GM18520 (cell line): ENCODE data around the gene RECQL.
"Not testable (repeated sequence)": the region's sequence is repeated elsewhere in the genome, so short reads cannot be mapped to it uniquely, and the experiment has no call there.

ENCODE experiments used
- ATAC-seq: cut with Tn5 transposase; IDR thresholded peaks from one replicate; pipeline ENCODE4 v1.9.1; 2021; ENCODE audit not compliant: unreplicated experiment

The RECQL gene

GRCh38 chr12:21502872-21503271 lies 1.4 kb upstream of the RECQL start:
- no peak for ATAC-seq

GRCh38 chr12:21502164-21502496 lies 695 bp upstream of the RECQL start:
- no peak for ATAC-seq

- ATAC-seq: no peak
Observed at GRCh38 chr12:21500786-21501257, 613 bp downstream of the RECQL start.

GRCh38 chr12:21499765-21500164 lies 1.7 kb downstream of the RECQL start:
- no peak for ATAC-seq

- no peak for ATAC-seq
Observed at GRCh38 chr12:21485998-21486397, 15.4 kb downstream of the RECQL start.

GRCh38 chr12:21483531-21483930 lies 17.9 kb downstream of the RECQL start:
- no peak for ATAC-seq

GRCh38 chr12:21478756-21479455 lies 22.5 kb downstream of the RECQL start:
- no peak for ATAC-seq

GRCh38 chr12:21476949-21477348 lies 24.5 kb downstream of the RECQL start:
- no peak for ATAC-seq

GRCh38 chr12:21475552-21475951 lies 25.9 kb downstream of the RECQL start:
- no peak for ATAC-seq

GRCh38 chr12:21472197-21472823 lies 29.1 kb downstream of the RECQL start:
- ATAC-seq: no peak

GRCh38 chr12:21471294-21471693 lies 30.1 kb downstream of the RECQL start:
- no peak for ATAC-seq

GRCh38 chr12:21467334-21467733 lies 34.1 kb downstream of the RECQL start:
- not testable (repeated sequence) for ATAC-seq

GRCh38 chr12:21459474-21459873 lies 42.0 kb downstream of the RECQL start:
- ATAC-seq: no peak

GRCh38 chr12:21456291-21456780 lies 45.1 kb downstream of the RECQL start:
- ATAC-seq: no peak

- peak; percentile 76 for ATAC-seq
Observed at GRCh38 chr12:21453312-21453852, 48.1 kb downstream of the RECQL start.

- ATAC-seq: no peak
Observed at GRCh38 chr12:21451529-21451928, 49.9 kb downstream of the RECQL start.

- ATAC-seq: no peak
Observed at GRCh38 chr12:21444193-21445146, 57.0 kb downstream of the RECQL start.

- ATAC-seq: no peak
Observed at GRCh38 chr12:21439347-21439746, 62.1 kb downstream of the RECQL start.

- ATAC-seq: no peak
Observed at GRCh38 chr12:21438643-21439042, 62.8 kb downstream of the RECQL start.

GRCh38 chr12:21434699-21435098 lies 66.7 kb downstream of the RECQL start:
- ATAC-seq: no peak

GRCh38 chr12:21433525-21433924 lies 67.9 kb downstream of the RECQL start:
- no peak for ATAC-seq
